Muscle of arm (tissue), 12 donors: ENCODE measurements around the gene TMEM135. TPM values are rescaled to one million over a fixed set of nuclear protein-coding genes. Genes with fewer than 3 reads are reported as not detected.
"Not testable (repeated sequence)": the region's sequence is repeated elsewhere in the genome, so short reads cannot be mapped to it uniquely, and the experiment has no call there.

Source experiments
- DNase-seq: peaks from one replicate; pipeline ENCODE4 v3.0.0-alpha.2; 2013
- polyA plus RNA-seq, 12 donors: library from polyadenylated mRNA; unstranded; fragments of 120-200 nt; gene quantifications; one replicate each; pipeline ENCODE4 v1.2.1, GENCODE V29; 2013; ENCODE audit not compliant: insufficient read length in 12 of 12

TMEM135 gene
- polyA plus RNA-seq, 12 donors = 10.3 to 25.1 (median 17.1) TPM; not detected in 1

- DNase-seq = no peak
Measured at GRCh38 chr11:87019613-87020271, 18.0 kb upstream of the TMEM135 start.

GRCh38 chr11:87020336-87020735, 17.4 kb upstream of the TMEM135 start:
- DNase-seq = no peak

- no peak for DNase-seq
Measured at GRCh38 chr11:87020764-87021365, 16.9 kb upstream of the TMEM135 start.

GRCh38 chr11:87022254-87022653, 15.5 kb upstream of the TMEM135 start:
- no peak for DNase-seq

- DNase-seq = no peak
Measured at GRCh38 chr11:87022738-87023137, 15.0 kb upstream of the TMEM135 start.

GRCh38 chr11:87026415-87026814, 11.3 kb upstream of the TMEM135 start:
- DNase-seq = not testable (repeated sequence)

- no peak for DNase-seq
Measured at GRCh38 chr11:87030458-87031054, 7.2 kb upstream of the TMEM135 start.

- no peak for DNase-seq
Measured at GRCh38 chr11:87031433-87032170, 6.1 kb upstream of the TMEM135 start.

- no peak for DNase-seq
Measured at GRCh38 chr11:87033561-87033960, 4.2 kb upstream of the TMEM135 start.

GRCh38 chr11:87035976-87036583, 1.7 kb upstream of the TMEM135 start:
- no peak for DNase-seq

GRCh38 chr11:87036756-87037449, 831 bp upstream of the TMEM135 start:
- DNase-seq = no peak

GRCh38 chr11:87038235-87038977, 672 bp downstream of the TMEM135 start:
- DNase-seq = no peak

- no peak for DNase-seq
Measured at GRCh38 chr11:87039371-87039770, 1.6 kb downstream of the TMEM135 start.

GRCh38 chr11:87043894-87044293, 6.2 kb downstream of the TMEM135 start:
- DNase-seq = no peak

- no peak for DNase-seq
Measured at GRCh38 chr11:87046824-87047223, 9.1 kb downstream of the TMEM135 start.

- no peak for DNase-seq
Measured at GRCh38 chr11:87056091-87056490, 18.4 kb downstream of the TMEM135 start.

- DNase-seq = no peak
Measured at GRCh38 chr11:87057749-87058148, 20.0 kb downstream of the TMEM135 start.

- no peak for DNase-seq
Measured at GRCh38 chr11:87059596-87060390, 22.1 kb downstream of the TMEM135 start.

GRCh38 chr11:87061766-87062165, 24.0 kb downstream of the TMEM135 start:
- DNase-seq = no peak

- no peak for DNase-seq
Measured at GRCh38 chr11:87063982-87064381, 26.2 kb downstream of the TMEM135 start.
